SU-DHL-6 (cell line): Measurements from ENCODE around the gene SLC22A3.

Source experiments
- H2AFZ ChIP-seq: fragments of 200-600 bp; sonication (generic); 2 replicates; pipeline ENCODE4 v1.6.1; 2014; ENCODE audit warnings: low read depth, mild to moderate bottlenecking, moderate library complexity, mixed read lengths, antibody characterized with exemption, low read length; ENCODE audit not compliant: severe bottlenecking
- H3F3A ChIP-seq: fragments of 200-600 bp; shearing (Covaris generic); 2 replicates; pipeline ENCODE4 v1.6.0; 2016; ENCODE audit warnings: antibody characterized with exemption, mild to moderate bottlenecking; ENCODE audit not compliant: insufficient read depth
- H3K27ac ChIP-seq: fragments of 200-600 bp; sonication (generic); 2 replicates; pipeline ENCODE4 v1.5.1; 2016; ENCODE audit warnings: low read depth, mild to moderate bottlenecking, low read length, moderate library complexity, mixed read lengths
- H3K27me3 ChIP-seq: fragments of 200-600 bp; sonication (generic), shearing (Covaris generic); 2 replicates; pipeline ENCODE4 v1.6.0; 2014; ENCODE audit warnings: mild to moderate bottlenecking, low read length
- H3K36me3 ChIP-seq: fragments of 200-600 bp; sonication (generic); 2 replicates; pipeline ENCODE4 v1.6.1; 2014; ENCODE audit warnings: mild to moderate bottlenecking, low read length, mixed read lengths
- H3K4me2 ChIP-seq: fragments of 300-600, 200-600 bp; shearing (Covaris generic), sonication (generic); 2 replicates; pipeline ENCODE4 v1.6.0; 2014; ENCODE audit warnings: low read length, low read depth, mild to moderate bottlenecking; ENCODE audit not compliant: poor library complexity, severe bottlenecking
- H3K4me3 ChIP-seq: fragments of 200-600 bp; sonication (generic); 2 replicates; pipeline ENCODE4 v1.5.1; 2014; ENCODE audit warnings: antibody characterized with exemption, low read length, mild to moderate bottlenecking, mixed read lengths; ENCODE audit not compliant: insufficient read depth, poor library complexity, severe bottlenecking
- H3K79me2 ChIP-seq: fragments of 200-600 bp; sonication (generic); 2 replicates; pipeline ENCODE4 v1.6.1; 2014; ENCODE audit warnings: mild to moderate bottlenecking, low read length, moderate library complexity; ENCODE audit not compliant: insufficient read depth
- H3K9ac ChIP-seq: fragments of 200-600 bp; sonication (generic); 2 replicates; pipeline ENCODE4 v1.7.0; 2014; ENCODE audit warnings: mild to moderate bottlenecking, low read length
- H3K9me2 ChIP-seq: fragments of 200-600 bp; sonication (generic); replicated peaks from 2 replicates; pipeline ENCODE4 v1.6.1; 2014; ENCODE audit warnings: low read length; ENCODE audit not compliant: insufficient read depth
- H3K9me3 ChIP-seq: fragments of 200-600 bp; sonication (generic); 2 replicates; pipeline ENCODE4 v1.6.1; 2014; ENCODE audit warnings: low read length, mixed read lengths; ENCODE audit not compliant: insufficient read depth
- H4K20me1 ChIP-seq: fragments of 200-600 bp; sonication (generic); 2 replicates; pipeline ENCODE4 v1.6.1; 2014; ENCODE audit warnings: low read depth, mild to moderate bottlenecking, antibody characterized with exemption, low read length, moderate library complexity, mixed read lengths
- CTCF ChIP-seq: fragments of 200-600 bp; sonication (generic); IDR thresholded peaks from one replicate; pipeline ENCODE4 v1.5.1; 2017; ENCODE audit warnings: antibody characterized with exemption, mild to moderate bottlenecking, low read length, moderate library complexity; ENCODE audit not compliant: insufficient read depth, poor library complexity, severe bottlenecking
- EZH2phosphoT487 ChIP-seq: fragments of 200-600 bp; sonication (generic), shearing (Covaris generic); conservative IDR thresholded peaks from 2 replicates; pipeline ENCODE4 v1.6.1; 2018; ENCODE audit warnings: mild to moderate bottlenecking, antibody characterized with exemption, low read length, moderate library complexity, mixed read lengths

Gene SLC22A3

GRCh38 chr6:160376445-160376844 is 28.3 kb downstream of the SLC22A3 start:
- H3K79me2 ChIP-seq = no peaks in the 10 kb centered on the region
- no peak overlapping the region for H3K27ac ChIP-seq
- no peak overlapping the region for H3K4me3 ChIP-seq
- no peak overlapping the region for H3K9ac ChIP-seq
- no peak overlapping the region for H3K4me2 ChIP-seq
- H3K36me3 ChIP-seq = no peaks in the 10 kb centered on the region
- H2AFZ ChIP-seq = no peak overlapping the region
- H3K9me2 ChIP-seq = no peaks in the 10 kb centered on the region
- TF ChIP-seq CTCF (no peak), EZH2phosphoT487 (no peak)
- H3F3A ChIP-seq = no peaks in the 10 kb centered on the region
- no peaks in the 10 kb centered on the region for H3K27me3 ChIP-seq
- H3K9me3 ChIP-seq = no peaks in the 10 kb centered on the region
- H4K20me1 ChIP-seq = no peaks in the 10 kb centered on the region

- Histone ChIP-seq H3K9me3 (no peaks in the 10 kb centered on the region), H3K36me3 (no peaks in the 10 kb centered on the region), H2AFZ (no peak overlapping the region), H3F3A (no peaks in the 10 kb centered on the region), H3K79me2 (no peaks in the 10 kb centered on the region), H4K20me1 (no peaks in the 10 kb centered on the region), H3K9ac (no peak overlapping the region), H3K9me2 (no peaks in the 10 kb centered on the region), H3K4me2 (no peak overlapping the region), H3K27me3 (no peaks in the 10 kb centered on the region), H3K4me3 (no peak overlapping the region), H3K27ac (no peak overlapping the region)
- TF ChIP-seq CTCF (no peak), EZH2phosphoT487 (no peak)
Measured at GRCh38 chr6:160378218-160378617, 30.0 kb downstream of the SLC22A3 start.

- Histone ChIP-seq H4K20me1 (no peaks in the 10 kb centered on the region), H3K4me2 (no peak overlapping the region), H3K9me3 (no peaks in the 10 kb centered on the region), H3K27ac (no peak overlapping the region), H3K79me2 (no peaks in the 10 kb centered on the region), H3K9ac (no peak overlapping the region), H3F3A (no peaks in the 10 kb centered on the region), H3K9me2 (no peaks in the 10 kb centered on the region), H3K36me3 (no peaks in the 10 kb centered on the region), H2AFZ (no peak overlapping the region), H3K4me3 (no peak overlapping the region), H3K27me3 (no peaks in the 10 kb centered on the region)
- TF ChIP-seq EZH2phosphoT487 (no peak), CTCF (no peak)
Measured at GRCh38 chr6:160378882-160379281, 30.7 kb downstream of the SLC22A3 start.
